HG02759 (cell line): ENCODE measurements around the gene ZFAND6.
"Not testable (repeated sequence)": the region's sequence is repeated elsewhere in the genome, so short reads cannot be mapped to it uniquely, and the experiment has no call there.

Experiments used
- ATAC-seq: cut with Tn5 transposase; IDR thresholded peaks from one replicate; pipeline ENCODE4 v1.9.1; 2021; ENCODE audit warnings: mild to moderate bottlenecking, moderate library complexity; ENCODE audit not compliant: unreplicated experiment

The ZFAND6 gene

GRCh38 chr15:80058851-80059785 is at the start of gene ZFAND6:
ZFAND6 (plus strand) TSS chr15:80059676; CDS start chr15:80120345, 60,669 bp downstream.
- peak; percentile 79 for ATAC-seq

GRCh38 chr15:80010131-80010673 is 49.3 kb upstream of the ZFAND6 start:
- no peak for ATAC-seq

GRCh38 chr15:80011041-80011523 is 48.4 kb upstream of the ZFAND6 start:
- ATAC-seq = peak; percentile 75

- no peak for ATAC-seq
Observed at GRCh38 chr15:80011596-80011995, 47.9 kb upstream of the ZFAND6 start.

GRCh38 chr15:80012060-80012726 is 47.3 kb upstream of the ZFAND6 start:
- no peak for ATAC-seq

GRCh38 chr15:80014186-80014585 is 45.3 kb upstream of the ZFAND6 start:
- ATAC-seq = not testable (repeated sequence)

GRCh38 chr15:80015156-80015555 is 44.3 kb upstream of the ZFAND6 start:
- no peak for ATAC-seq

- not testable (repeated sequence) for ATAC-seq
Observed at GRCh38 chr15:80016506-80016905, 43.0 kb upstream of the ZFAND6 start.

GRCh38 chr15:80017139-80017538 is 42.3 kb upstream of the ZFAND6 start:
- ATAC-seq = not testable (repeated sequence)

- no peak for ATAC-seq
Observed at GRCh38 chr15:80019168-80019745, 40.2 kb upstream of the ZFAND6 start.

GRCh38 chr15:80020149-80020548 is 39.3 kb upstream of the ZFAND6 start:
- not testable (repeated sequence) for ATAC-seq

GRCh38 chr15:80020731-80021130 is 38.7 kb upstream of the ZFAND6 start:
- no peak for ATAC-seq

- ATAC-seq = no peak
Observed at GRCh38 chr15:80026310-80026709, 33.2 kb upstream of the ZFAND6 start.

GRCh38 chr15:80026754-80027153 is 32.7 kb upstream of the ZFAND6 start:
- ATAC-seq = no peak

- no peak for ATAC-seq
Observed at GRCh38 chr15:80028937-80029336, 30.5 kb upstream of the ZFAND6 start.

GRCh38 chr15:80031841-80032240 is 27.6 kb upstream of the ZFAND6 start:
- no peak for ATAC-seq

- ATAC-seq = no peak
Observed at GRCh38 chr15:80034629-80035028, 24.8 kb upstream of the ZFAND6 start.

GRCh38 chr15:80036071-80036470 is 23.4 kb upstream of the ZFAND6 start:
- no peak for ATAC-seq

GRCh38 chr15:80041494-80042253 is 17.8 kb upstream of the ZFAND6 start:
- ATAC-seq = no peak

GRCh38 chr15:80042568-80042967 is 16.9 kb upstream of the ZFAND6 start:
- no peak for ATAC-seq
